ENCODE measurements around the gene PPA1.

DNA sequence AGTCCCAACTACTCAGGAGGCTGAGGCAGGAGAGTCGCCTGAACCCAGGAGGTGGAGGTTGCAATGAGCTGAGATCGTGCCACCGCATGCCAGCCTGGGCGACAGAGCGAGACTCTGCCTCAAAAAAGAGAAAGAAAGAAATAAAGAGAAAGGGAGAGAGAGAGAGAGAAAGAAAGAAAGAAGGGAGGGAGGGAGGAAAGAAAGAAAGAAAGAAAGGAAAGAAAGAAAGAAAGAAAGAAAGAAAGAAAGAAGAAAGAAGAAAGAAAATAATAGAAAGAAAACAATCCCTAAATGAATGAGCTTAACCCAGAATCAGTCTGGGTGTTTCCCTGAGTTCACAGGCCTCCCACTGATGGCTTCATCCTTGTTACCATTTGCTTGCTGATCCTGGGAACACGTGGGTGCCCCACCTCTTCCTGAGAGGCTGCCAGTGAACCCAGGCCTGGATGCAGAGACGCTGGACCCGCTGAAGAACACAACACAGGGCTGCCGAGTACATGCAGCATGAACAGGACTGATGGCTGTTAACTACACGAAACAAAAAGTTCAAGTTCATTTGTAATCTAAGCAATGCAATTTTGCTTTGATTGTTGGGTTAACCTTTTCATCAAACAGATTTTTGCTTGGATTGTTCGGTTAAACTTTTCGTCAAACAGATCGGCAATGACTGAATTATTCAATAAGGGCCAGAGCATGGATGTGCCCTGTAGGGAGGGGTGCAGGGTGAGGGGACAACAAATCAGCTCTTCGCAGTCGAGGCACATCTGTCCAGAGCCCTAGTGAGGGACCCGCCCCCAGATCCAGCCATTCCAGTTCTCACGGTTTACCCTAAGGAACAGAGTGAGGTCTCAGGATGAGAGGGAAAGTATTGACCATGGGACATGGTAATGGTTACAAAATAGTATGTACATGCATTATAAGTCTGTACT, 39.0 kb upstream of the PPA1 start:
- TF ChIP-seq ATF3 (IDR thresholded peaks at IDR 0.05) (no peak), ZBTB33 (IDR thresholded peaks at IDR 0.05; ENCODE audit: extremely low read depth, insufficient replicate concordance, low read length) (no peak), POLR2AphosphoS5 (IDR thresholded peaks at IDR 0.05; ENCODE audit: low read depth, low read length) (no peak), SIN3A (IDR thresholded peaks at IDR 0.05; ENCODE audit: low read depth) (no peak), EGR1 (IDR thresholded peaks at IDR 0.05; ENCODE audit: low read depth) (no peak), ZNF274 (IDR thresholded peaks at IDR 0.05; ENCODE audit: low read depth, low read length) (no peak), SP1 (IDR thresholded peaks at IDR 0.05; ENCODE audit: low read depth) (no peak), POLR2A (IDR thresholded peaks at IDR 0.05; ENCODE audit: borderline replicate concordance, extremely low read depth, insufficient read depth, insufficient read length) (no peak), TCF7L2 (IDR thresholded peaks at IDR 0.05; ENCODE audit: borderline replicate concordance, extremely low read depth, insufficient read depth, insufficient read length) (no peak)
- TF ChIP-seq, protein P1, sequence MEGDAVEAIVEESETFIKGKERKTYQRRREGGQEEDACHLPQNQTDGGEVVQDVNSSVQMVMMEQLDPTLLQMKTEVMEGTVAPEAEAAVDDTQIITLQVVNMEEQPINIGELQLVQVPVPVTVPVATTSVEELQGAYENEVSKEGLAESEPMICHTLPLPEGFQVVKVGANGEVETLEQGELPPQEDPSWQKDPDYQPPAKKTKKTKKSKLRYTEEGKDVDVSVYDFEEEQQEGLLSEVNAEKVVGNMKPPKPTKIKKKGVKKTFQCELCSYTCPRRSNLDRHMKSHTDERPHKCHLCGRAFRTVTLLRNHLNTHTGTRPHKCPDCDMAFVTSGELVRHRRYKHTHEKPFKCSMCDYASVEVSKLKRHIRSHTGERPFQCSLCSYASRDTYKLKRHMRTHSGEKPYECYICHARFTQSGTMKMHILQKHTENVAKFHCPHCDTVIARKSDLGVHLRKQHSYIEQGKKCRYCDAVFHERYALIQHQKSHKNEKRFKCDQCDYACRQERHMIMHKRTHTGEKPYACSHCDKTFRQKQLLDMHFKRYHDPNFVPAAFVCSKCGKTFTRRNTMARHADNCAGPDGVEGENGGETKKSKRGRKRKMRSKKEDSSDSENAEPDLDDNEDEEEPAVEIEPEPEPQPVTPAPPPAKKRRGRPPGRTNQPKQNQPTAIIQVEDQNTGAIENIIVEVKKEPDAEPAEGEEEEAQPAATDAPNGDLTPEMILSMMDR (IDR thresholded peaks at IDR 0.05 in 2 of 3, conservative IDR thresholded peaks at IDR 0.05 in 1 of 3; ENCODE audit: borderline replicate concordance in 1 of 3, insufficient read depth in 1 of 3, low read depth in 2 of 3, low read length in 2 of 3): no peak

All from HCT116 (cell line).